ENCODE results near the gene SH3D19. TPM values are rescaled to one million over a fixed set of nuclear protein-coding genes. Genes with fewer than 3 reads are reported as not detected.

Gene SH3D19
- total and polyA plus RNA-seq, 2 experiments from 2014 or later = 16.2 to 18.3 TPM

DNA sequence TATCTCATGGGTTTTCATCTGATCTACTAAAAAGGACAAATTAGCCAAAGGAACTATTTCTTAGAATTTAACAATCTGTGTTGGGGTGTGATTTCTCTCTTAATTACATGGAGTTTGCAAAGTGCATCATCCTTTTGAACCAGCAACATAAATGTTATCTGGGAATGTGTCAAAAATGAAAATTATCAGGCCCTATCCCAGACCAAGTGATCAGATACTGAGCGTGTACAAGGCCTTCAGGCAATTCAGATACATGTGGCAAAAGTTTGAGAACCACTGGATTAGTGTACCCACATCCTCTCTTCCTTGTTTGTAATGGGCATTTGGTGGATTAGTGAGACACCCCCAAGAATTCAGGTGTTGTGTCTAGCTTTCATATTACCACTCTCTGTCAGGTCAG lies 3.8 kb downstream of the SH3D19 start:
- no peak overlapping the region for H3K4me3 ChIP-seq
- H3K36me3 ChIP-seq = no peaks in the 10 kb centered on the region
- no peak overlapping the region for H3K27ac ChIP-seq
- no peaks in the 10 kb centered on the region for H3K27me3 ChIP-seq
- no peaks in the 10 kb centered on the region for H3K9me3 ChIP-seq (ENCODE audit: low read depth)
- peaks cover 22% of the 10 kb centered on the region for H3K4me1 ChIP-seq (ENCODE audit: low read depth)
- no peak for DNase-seq (ENCODE audit: low read depth in 1 of 2, low spot score in 1 of 2)
- TF ChIP-seq, protein P1, sequence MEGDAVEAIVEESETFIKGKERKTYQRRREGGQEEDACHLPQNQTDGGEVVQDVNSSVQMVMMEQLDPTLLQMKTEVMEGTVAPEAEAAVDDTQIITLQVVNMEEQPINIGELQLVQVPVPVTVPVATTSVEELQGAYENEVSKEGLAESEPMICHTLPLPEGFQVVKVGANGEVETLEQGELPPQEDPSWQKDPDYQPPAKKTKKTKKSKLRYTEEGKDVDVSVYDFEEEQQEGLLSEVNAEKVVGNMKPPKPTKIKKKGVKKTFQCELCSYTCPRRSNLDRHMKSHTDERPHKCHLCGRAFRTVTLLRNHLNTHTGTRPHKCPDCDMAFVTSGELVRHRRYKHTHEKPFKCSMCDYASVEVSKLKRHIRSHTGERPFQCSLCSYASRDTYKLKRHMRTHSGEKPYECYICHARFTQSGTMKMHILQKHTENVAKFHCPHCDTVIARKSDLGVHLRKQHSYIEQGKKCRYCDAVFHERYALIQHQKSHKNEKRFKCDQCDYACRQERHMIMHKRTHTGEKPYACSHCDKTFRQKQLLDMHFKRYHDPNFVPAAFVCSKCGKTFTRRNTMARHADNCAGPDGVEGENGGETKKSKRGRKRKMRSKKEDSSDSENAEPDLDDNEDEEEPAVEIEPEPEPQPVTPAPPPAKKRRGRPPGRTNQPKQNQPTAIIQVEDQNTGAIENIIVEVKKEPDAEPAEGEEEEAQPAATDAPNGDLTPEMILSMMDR (IDR thresholded peaks at IDR 0.05; ENCODE audit: low read depth, low read length) = no peak

DNA sequence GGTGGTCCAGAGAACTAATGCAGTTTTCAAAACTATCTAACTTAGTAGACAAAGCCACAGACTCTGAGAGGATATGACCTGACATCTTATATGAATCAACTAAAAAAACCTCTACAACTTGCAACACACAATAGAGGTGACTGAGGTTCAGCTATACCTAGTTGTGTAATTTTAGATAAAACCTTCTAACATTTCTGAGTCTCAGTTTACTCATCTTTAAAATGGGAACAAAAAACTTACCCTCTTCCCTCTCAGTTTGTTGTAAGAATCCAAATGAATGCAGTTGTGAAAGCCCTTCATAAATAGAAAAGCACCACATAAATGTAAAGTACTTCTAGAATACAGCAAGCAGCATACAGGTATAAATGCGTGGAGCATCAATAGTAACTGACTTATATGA lies 5.9 kb downstream of the SH3D19 start:
- Histone ChIP-seq H3K4me3 (no peak overlapping the region), H3K4me1 (ENCODE audit: low read depth) (peaks cover 36% of the 10 kb centered on the region), H3K9me3 (ENCODE audit: low read depth) (no peaks in the 10 kb centered on the region), H3K27ac (no peak overlapping the region), H3K36me3 (no peaks in the 10 kb centered on the region), H3K27me3 (no peaks in the 10 kb centered on the region)
- no peak for DNase-seq (ENCODE audit: low read depth in 1 of 2, low spot score in 1 of 2)
- TF ChIP-seq, protein P1 (IDR thresholded peaks at IDR 0.05; ENCODE audit: low read depth, low read length) = no peak

DNA sequence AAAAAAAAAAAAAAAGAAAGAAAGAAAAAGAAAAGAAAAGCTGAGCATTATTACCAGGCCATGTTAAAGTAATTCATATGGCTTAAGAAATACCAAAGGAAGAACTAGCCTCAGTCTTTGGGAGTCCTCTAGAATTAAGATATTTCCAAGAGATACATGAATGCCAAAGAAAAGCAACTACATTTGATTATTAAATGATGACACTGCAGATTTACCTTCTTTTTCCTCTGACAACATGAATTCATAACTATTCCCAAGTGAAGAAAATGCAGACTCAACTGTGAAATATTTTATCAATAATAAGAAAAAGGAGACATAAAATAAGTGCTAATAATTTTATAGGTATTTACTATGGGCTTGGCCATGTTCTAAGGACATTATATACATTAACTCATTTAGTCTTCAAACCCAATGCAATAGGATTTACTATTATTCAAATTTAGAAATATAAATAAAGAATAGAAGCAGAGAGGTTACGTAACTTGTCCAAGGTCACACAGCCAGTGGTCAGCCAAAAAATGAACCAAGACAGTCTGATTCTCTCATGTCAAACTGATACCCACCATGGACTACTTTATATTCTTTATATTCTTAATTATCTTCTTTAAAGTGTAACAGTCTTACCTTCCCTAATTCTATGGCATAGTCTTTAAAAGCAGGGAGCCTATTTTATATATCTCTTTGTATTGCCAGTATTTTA lies 6.9 kb downstream of the SH3D19 start:
- Histone ChIP-seq H3K4me3 (no peak overlapping the region), H3K4me1 (ENCODE audit: low read depth) (peaks cover 32% of the 10 kb centered on the region)
- DNase-seq (ENCODE audit: low read depth in 1 of 2, low spot score in 1 of 2) = no peak

DNA sequence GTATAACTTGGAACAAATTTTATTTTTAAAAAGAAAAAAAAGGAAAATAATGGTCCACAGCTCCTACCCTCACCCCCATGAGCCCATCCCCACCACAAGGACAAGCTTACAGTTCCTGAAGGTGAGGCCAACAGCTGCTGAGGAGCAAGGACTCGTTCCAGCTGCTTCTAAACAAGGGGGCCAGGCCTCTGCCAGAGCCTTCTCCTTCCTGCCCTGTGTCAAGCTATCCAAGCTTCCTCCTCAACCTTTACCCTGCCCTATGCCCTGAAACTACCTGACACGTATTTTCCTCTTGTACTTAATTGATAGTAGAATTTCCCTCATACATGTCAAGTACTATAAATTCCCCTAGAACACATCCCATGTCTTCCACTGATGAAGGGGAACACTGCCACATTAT lies 8.8 kb downstream of the SH3D19 start:
- no peaks in the 10 kb centered on the region for H3K27me3 ChIP-seq
- no peaks in the 10 kb centered on the region for H3K36me3 ChIP-seq
- H3K27ac ChIP-seq = peak overlapping the region; percentile 61
- H3K4me3 ChIP-seq = no peak overlapping the region
- H3K4me1 ChIP-seq (ENCODE audit: low read depth) = peaks cover 23% of the 10 kb centered on the region
- no peak for DNase-seq (ENCODE audit: low read depth in 1 of 2, low spot score in 1 of 2)
- TF ChIP-seq, protein P1 (IDR thresholded peaks at IDR 0.05; ENCODE audit: low read depth, low read length) = no peak
- no peaks in the 10 kb centered on the region for H3K9me3 ChIP-seq (ENCODE audit: low read depth)

More for the DNA sequence above, 6.9 kb downstream of the SH3D19 start:
- Histone ChIP-seq H3K27me3 (no peaks in the 10 kb centered on the region), H3K36me3 (no peaks in the 10 kb centered on the region), H3K27ac (no peak overlapping the region), H3K9me3 (ENCODE audit: low read depth) (no peaks in the 10 kb centered on the region)
- TF ChIP-seq, protein P1 (IDR thresholded peaks at IDR 0.05; ENCODE audit: low read depth, low read length) = no peak

DNA sequence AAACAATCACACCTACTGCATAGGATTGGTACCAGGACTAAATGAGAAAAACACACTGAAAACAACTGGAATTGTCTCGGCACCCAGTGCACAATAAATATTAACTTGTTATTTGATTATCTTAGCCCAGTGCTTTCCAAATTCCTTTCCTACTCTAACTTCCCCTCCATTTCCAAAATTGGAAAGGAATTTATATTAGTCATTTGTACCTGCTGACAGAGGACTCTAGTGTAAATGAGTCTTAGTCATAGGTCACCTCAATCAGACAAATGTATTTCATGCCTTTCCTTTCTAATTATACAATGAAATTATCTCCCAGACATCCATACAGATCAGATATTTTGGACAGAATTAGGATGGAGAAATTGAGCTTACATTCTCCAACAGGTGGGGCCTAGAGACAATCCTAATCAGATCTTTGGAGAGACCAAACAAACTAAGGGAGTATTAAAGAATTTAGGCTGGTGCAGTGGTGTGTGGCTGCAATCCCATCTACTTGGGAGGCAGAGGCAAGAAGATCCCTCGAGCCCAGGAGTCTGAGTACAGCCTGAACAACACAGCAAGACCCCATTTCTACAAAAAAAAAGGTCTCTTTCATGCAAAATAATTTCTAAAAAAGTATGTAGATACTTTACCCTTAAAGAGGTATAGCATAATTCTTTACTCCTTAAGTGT lies 10.1 kb downstream of the SH3D19 start:
- peaks cover 23% of the 10 kb centered on the region for H3K4me1 ChIP-seq (ENCODE audit: low read depth)
- DNase-seq (ENCODE audit: low read depth in 1 of 2, low spot score in 1 of 2) = peak in 1 of 2 donors; percentile 20
- no peaks in the 10 kb centered on the region for H3K36me3 ChIP-seq
- no peaks in the 10 kb centered on the region for H3K9me3 ChIP-seq (ENCODE audit: low read depth)
- TF ChIP-seq, protein P1 (IDR thresholded peaks at IDR 0.05; ENCODE audit: low read depth, low read length) = no peak
- H3K27me3 ChIP-seq = no peaks in the 10 kb centered on the region
- no peak overlapping the region for H3K4me3 ChIP-seq
- peak overlapping the region; percentile 88 for H3K27ac ChIP-seq

Measured in cardiac muscle cell (in vitro differentiated cells and primary cell).